Measurements from ENCODE around the gene RNF5.

- TF ChIP-seq EZH2 (IDR thresholded peaks at IDR 0.05; ENCODE audit: borderline replicate concordance, control insufficient read depth, low read depth, low read length), result no peak
- no peak for TF ChIP-seq CEBPB (IDR thresholded peaks at IDR 0.05; ENCODE audit: borderline replicate concordance in 1 of 2, low read depth in 2 of 2, low read length in 2 of 2)
- TF ChIP-seq, protein P1, sequence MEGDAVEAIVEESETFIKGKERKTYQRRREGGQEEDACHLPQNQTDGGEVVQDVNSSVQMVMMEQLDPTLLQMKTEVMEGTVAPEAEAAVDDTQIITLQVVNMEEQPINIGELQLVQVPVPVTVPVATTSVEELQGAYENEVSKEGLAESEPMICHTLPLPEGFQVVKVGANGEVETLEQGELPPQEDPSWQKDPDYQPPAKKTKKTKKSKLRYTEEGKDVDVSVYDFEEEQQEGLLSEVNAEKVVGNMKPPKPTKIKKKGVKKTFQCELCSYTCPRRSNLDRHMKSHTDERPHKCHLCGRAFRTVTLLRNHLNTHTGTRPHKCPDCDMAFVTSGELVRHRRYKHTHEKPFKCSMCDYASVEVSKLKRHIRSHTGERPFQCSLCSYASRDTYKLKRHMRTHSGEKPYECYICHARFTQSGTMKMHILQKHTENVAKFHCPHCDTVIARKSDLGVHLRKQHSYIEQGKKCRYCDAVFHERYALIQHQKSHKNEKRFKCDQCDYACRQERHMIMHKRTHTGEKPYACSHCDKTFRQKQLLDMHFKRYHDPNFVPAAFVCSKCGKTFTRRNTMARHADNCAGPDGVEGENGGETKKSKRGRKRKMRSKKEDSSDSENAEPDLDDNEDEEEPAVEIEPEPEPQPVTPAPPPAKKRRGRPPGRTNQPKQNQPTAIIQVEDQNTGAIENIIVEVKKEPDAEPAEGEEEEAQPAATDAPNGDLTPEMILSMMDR (IDR thresholded peaks at IDR 0.05 in 2 of 3, conservative IDR thresholded peaks at IDR 0.05 in 1 of 3; ENCODE audit: control insufficient read depth in 2 of 3, extremely low read depth in 1 of 3, insufficient read depth in 1 of 3, low read depth in 3 of 3, low read length in 3 of 3), result no peak
- no peak for TF ChIP-seq POLR2A (IDR thresholded peaks at IDR 0.05; ENCODE audit: low read depth, low read length)
- TF ChIP-seq TCF3 (IDR thresholded peaks at IDR 0.05; ENCODE audit: borderline replicate concordance, insufficient read depth, low read depth, low read length), result no peak
- no peak for TF ChIP-seq CREM (IDR thresholded peaks at IDR 0.05; ENCODE audit: low read depth)
- no peak for TF ChIP-seq TBL1XR1 (IDR thresholded peaks at IDR 0.05; ENCODE audit: low read depth, low read length)
- TF ChIP-seq MAX (IDR thresholded peaks at IDR 0.05; ENCODE audit: low read depth, low read length), result no peak
- no peak for TF ChIP-seq ATF3 (IDR thresholded peaks at IDR 0.05; ENCODE audit: borderline replicate concordance, extremely low read depth, low read depth, low read length)
- TF ChIP-seq SPI1 (IDR thresholded peaks at IDR 0.05; ENCODE audit: borderline replicate concordance, insufficient read depth, low read depth, low read length), result no peak
- TF ChIP-seq E2F8 (IDR thresholded peaks at IDR 0.05; ENCODE audit: low read depth, partially characterized antibody), result no peak
- TF ChIP-seq NRF1 (conservative IDR thresholded peaks at IDR 0.05; ENCODE audit: low read depth, low read length), result no peak
- TF ChIP-seq, protein P2, sequence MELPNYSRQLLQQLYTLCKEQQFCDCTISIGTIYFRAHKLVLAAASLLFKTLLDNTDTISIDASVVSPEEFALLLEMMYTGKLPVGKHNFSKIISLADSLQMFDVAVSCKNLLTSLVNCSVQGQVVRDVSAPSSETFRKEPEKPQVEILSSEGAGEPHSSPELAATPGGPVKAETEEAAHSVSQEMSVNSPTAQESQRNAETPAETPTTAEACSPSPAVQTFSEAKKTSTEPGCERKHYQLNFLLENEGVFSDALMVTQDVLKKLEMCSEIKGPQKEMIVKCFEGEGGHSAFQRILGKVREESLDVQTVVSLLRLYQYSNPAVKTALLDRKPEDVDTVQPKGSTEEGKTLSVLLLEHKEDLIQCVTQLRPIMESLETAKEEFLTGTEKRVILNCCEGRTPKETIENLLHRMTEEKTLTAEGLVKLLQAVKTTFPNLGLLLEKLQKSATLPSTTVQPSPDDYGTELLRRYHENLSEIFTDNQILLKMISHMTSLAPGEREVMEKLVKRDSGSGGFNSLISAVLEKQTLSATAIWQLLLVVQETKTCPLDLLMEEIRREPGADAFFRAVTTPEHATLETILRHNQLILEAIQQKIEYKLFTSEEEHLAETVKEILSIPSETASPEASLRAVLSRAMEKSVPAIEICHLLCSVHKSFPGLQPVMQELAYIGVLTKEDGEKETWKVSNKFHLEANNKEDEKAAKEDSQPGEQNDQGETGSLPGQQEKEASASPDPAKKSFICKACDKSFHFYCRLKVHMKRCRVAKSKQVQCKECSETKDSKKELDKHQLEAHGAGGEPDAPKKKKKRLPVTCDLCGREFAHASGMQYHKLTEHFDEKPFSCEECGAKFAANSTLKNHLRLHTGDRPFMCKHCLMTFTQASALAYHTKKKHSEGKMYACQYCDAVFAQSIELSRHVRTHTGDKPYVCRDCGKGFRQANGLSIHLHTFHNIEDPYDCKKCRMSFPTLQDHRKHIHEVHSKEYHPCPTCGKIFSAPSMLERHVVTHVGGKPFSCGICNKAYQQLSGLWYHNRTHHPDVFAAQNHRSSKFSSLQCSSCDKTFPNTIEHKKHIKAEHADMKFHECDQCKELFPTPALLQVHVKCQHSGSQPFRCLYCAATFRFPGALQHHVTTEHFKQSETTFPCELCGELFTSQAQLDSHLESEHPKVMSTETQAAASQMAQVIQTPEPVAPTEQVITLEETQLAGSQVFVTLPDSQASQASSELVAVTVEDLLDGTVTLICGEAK (IDR thresholded peaks at IDR 0.05; ENCODE audit: borderline replicate concordance), result no peak
Observed at GRCh38 chr6:32151863-32152768, 26.1 kb upstream of the RNF5 start, which contains the start of gene PRRT1.

Data from GM12878 (cell line).